Prostate gland (tissue), 2 donors: ENCODE measurements around the gene SNX21. TPM values are rescaled to one million over a fixed set of nuclear protein-coding genes. Genes with fewer than 3 reads are reported as not detected.

Source experiments
- DNase-seq: peaks from one replicate; pipeline ENCODE4 v3.0.0-alpha.2; 2019; ENCODE audit warnings: low spot score
- H3K27ac ChIP-seq, 2 donors: fragments of 200-600 bp; sonication (generic); 2 replicates each; pipeline ENCODE4 v1.5.1; 2017 to 2019
- H3K27me3 ChIP-seq: fragments of 200-600 bp; sonication (generic); replicated peaks from 2 replicates; pipeline ENCODE4 v1.5.1; 2019; ENCODE audit not compliant: insufficient read depth
- H3K36me3 ChIP-seq, 2 donors: fragments of 200-600 bp; sonication (generic); 1 replicate in 1 of 2; 2 replicates in 1 of 2; pipeline versions ENCODE4 v1.5.1 to v1.8.1; 2017 to 2019
- H3K4me1 ChIP-seq: fragments of 200-600 bp; sonication (generic); replicated peaks from 2 replicates; pipeline ENCODE4 v1.5.1; 2019
- H3K4me3 ChIP-seq, 2 donors: fragments of 200-600 bp; sonication (generic); 2 replicates each; pipeline ENCODE4 v1.5.1; 2017 to 2019
- H3K9me3 ChIP-seq: fragments of 200-600 bp; sonication (generic); 2 replicates; pipeline ENCODE4 v1.5.1; 2017
- POLR2A ChIP-seq: fragments of 450-650 bp; IDR thresholded peaks from one replicate; pipeline ENCODE4 v1.6.1; 2016; ENCODE audit warnings: antibody characterized with exemption, mild to moderate bottlenecking
- POLR2AphosphoS5 ChIP-seq: sonication (generic); formaldehyde crosslinking; IDR thresholded peaks from one replicate; pipeline ENCODE4 v1.6.1; 2017; ENCODE audit warnings: antibody characterized with exemption
- WGBS: methylation state at CpG from one replicate; pipeline ENCODE4 v1.1.5; 2018; 5-methylcytosine and 5-hydroxymethylcytosine counted together
- intact Hi-C: fragments of 100-400 bp; cut with DNase I; formaldehyde crosslinking; loops from one replicate; pipeline ENCODE4 v1.14.2; 2022
- total RNA-seq, 2 donors: library from RNA; depleted of rRNA; stranded (reverse); fragments of >200 nt; gene quantifications; one replicate each; pipeline ENCODE4 v1.1.0, GENCODE V29; 2016
- TF ChIP-seq, protein P1 (sequence below), 4 experiments: fragments of 200-600 bp in 2 of 4; fragments of 450-650 bp in 2 of 4; sonication (generic) in 2 of 4; IDR thresholded peaks; 1 replicate in 3 of 4; 2 replicates in 1 of 4; pipeline ENCODE4 v1.5.1; 2016 to 2019; ENCODE audit warnings: antibody characterized with exemption in 4 of 4, mild to moderate bottlenecking in 2 of 4, moderate library complexity in 2 of 4

The SNX21 gene
- total RNA-seq, 2 donors from 2014 or later: 60.4 to 68.4 TPM

DNA sequence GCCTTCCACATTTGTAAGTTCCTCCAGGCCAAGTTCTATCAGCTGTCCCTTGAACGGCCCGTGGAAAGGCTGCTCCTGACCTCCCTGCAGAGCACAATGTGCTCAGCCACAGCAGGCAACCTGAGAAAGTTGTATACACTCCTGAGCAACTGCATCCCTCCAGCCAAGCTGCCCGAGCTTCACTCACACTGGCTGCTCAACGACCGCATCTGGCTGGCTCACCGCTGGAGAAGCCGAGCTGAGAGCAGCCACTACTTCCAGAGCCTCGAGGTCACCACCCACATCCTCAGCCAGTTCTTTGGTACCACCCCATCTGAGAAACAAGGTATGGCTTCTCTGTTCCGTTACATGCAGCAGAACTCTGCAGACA is 49.5 kb downstream of the SNX21 start:
- no peak for DNase-seq
- Histone ChIP-seq H3K9me3 (no peaks in the 10 kb centered on the region), H3K27me3 (no peaks in the 10 kb centered on the region), H3K36me3 (peaks cover 0 to 8% of the 10 kb centered on the region in 2 donors), H3K27ac (no peak overlapping the region), H3K4me1 (no peaks in the 10 kb centered on the region), H3K4me3 (no peak overlapping the region)
- TF ChIP-seq POLR2AphosphoS5 (no peak), POLR2A (no peak)
- TF ChIP-seq, protein P1, sequence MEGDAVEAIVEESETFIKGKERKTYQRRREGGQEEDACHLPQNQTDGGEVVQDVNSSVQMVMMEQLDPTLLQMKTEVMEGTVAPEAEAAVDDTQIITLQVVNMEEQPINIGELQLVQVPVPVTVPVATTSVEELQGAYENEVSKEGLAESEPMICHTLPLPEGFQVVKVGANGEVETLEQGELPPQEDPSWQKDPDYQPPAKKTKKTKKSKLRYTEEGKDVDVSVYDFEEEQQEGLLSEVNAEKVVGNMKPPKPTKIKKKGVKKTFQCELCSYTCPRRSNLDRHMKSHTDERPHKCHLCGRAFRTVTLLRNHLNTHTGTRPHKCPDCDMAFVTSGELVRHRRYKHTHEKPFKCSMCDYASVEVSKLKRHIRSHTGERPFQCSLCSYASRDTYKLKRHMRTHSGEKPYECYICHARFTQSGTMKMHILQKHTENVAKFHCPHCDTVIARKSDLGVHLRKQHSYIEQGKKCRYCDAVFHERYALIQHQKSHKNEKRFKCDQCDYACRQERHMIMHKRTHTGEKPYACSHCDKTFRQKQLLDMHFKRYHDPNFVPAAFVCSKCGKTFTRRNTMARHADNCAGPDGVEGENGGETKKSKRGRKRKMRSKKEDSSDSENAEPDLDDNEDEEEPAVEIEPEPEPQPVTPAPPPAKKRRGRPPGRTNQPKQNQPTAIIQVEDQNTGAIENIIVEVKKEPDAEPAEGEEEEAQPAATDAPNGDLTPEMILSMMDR (IDR thresholded peaks at IDR 0.05): no peak
- intact Hi-C loops: no loop called here
- 87% methylated on average over 9 of the region's 9 CpGs for WGBS

DNA sequence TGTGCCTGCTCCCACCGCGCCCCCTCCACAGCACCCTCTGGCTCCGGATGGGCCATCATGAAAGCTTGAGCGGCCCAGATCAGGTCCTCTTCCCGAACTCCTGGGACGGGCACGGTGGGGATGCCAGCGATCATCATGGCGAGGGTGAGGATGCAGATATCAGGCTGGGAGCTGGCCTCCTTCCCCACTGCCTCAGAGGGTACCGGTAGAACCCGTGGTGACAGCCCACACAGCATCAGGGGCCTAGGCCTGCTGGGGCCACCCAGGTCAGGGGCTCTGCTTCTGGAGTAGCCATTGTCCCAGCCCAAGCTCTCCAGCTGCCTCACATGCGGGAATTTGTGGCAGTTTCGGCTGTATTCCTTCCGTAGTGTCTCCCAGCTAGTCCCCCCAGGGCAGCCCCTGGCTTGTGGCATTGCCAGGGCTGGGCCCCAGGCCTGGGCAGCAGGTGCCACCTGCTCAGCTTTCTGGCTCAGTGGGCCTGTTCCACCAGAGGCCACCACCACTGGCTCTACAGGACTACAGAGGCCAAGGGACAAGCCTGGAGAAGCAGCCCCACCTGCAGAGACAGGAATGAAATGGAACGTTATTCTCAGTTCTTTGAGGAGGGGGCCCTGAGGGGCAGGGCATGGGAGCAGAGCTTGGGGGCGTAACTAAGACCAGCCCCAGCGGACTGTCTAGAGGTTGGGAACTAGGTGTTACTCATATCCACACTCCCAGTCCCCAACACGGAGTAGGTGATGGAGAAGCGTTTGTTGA is 53.2 kb downstream of the SNX21 start:
- H3K4me1 ChIP-seq: peaks cover 2% of the 10 kb centered on the region
- no peaks in the 10 kb centered on the region for H3K27me3 ChIP-seq
- no peaks in the 10 kb centered on the region for H3K9me3 ChIP-seq
- 93% methylated on average over 16 of the region's 19 CpGs for WGBS
- peaks cover 0 to 8% of the 10 kb centered on the region in 2 donors for H3K36me3 ChIP-seq
- no peak for TF ChIP-seq POLR2AphosphoS5
- TF ChIP-seq, protein P1 (IDR thresholded peaks at IDR 0.05): no peak
- TF ChIP-seq POLR2A: no peak
- H3K27ac ChIP-seq: no peak overlapping the region
- H3K4me3 ChIP-seq: no peak overlapping the region
- no peak for DNase-seq
- intact Hi-C loops: no loop called here

DNA sequence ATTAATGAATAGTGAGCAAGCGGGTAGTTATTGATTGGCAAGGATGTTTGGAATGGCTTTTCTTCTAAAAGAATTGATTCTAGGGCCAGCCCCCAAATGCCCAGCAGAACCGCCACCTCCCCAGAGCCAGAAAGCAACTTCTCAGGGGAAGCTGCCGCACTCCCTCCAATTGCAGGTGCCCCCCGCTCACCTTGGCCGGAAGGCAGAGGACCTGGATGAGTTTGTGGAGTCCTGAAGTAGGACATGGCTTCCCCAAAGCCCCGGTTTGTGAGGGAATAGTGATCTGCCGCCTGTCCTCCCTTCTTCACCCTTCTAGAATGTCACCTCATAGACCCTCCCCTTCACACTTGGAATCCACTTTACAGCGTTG is 53.7 kb downstream of the SNX21 start, which contains the start of gene SPATA25:
Gene SPATA25, minus strand, starts transcription at position 277 of the 370 bp plus-strand sequence. Its CDS starts 32 bp downstream, at position 245.
- no peaks in the 10 kb centered on the region for H3K9me3 ChIP-seq
- 89% methylated on average over 8 of the region's 8 CpGs for WGBS
- peaks cover 6% of the 10 kb centered on the region for H3K4me1 ChIP-seq
- no peak within 1 kb of the TSS for H3K4me3 ChIP-seq
- intact Hi-C loops: no loop called here
- no peak within 1 kb of the TSS for H3K27ac ChIP-seq
- no peaks in the 10 kb centered on the region for H3K27me3 ChIP-seq
- TF ChIP-seq POLR2AphosphoS5: no peak
- no peak for TF ChIP-seq POLR2A
- TF ChIP-seq, protein P1 (IDR thresholded peaks at IDR 0.05): no peak
- peaks cover 0 to 8% of the 10 kb centered on the region in 2 donors for H3K36me3 ChIP-seq
- DNase-seq: no peak

DNA sequence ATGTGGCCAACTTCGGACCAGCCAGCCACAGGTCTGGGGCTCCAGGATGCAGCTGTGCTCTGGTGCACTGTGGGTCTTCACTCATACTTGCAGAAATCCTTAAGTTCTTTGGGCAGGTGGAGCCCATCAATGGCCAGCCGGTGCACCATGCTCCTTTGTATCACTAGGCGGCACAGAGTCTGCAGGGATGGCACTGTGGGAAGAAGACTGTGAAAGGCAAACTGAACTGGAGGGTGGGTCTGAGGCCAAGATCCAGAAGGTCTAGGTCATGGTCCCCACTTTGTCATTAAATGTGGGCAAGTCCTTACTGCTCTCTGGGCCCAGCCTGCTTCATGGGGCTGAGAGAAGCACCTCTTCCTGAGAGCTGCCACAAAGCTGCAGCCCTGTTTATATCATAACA is 55.1 kb downstream of the SNX21 start:
- no peak overlapping the region for H3K27ac ChIP-seq
- H3K4me3 ChIP-seq: no peak overlapping the region
- TF ChIP-seq POLR2A (no peak), POLR2AphosphoS5 (no peak)
- TF ChIP-seq, protein P1 (IDR thresholded peaks at IDR 0.05): no peak
- WGBS: 90% methylated on average over 3 of the region's 3 CpGs
- intact Hi-C loops: no loop called here
- H3K27me3 ChIP-seq: no peaks in the 10 kb centered on the region
- H3K36me3 ChIP-seq: peaks cover 0 to 3% of the 10 kb centered on the region in 2 donors
- no peaks in the 10 kb centered on the region for H3K9me3 ChIP-seq
- peaks cover 6% of the 10 kb centered on the region for H3K4me1 ChIP-seq
- DNase-seq: no peak
